Peyer's patch (tissue), 4 donors: Measurements from ENCODE around the gene TCF19. TPM values are rescaled to one million over a fixed set of nuclear protein-coding genes. Genes with fewer than 3 reads are reported as not detected.
A peak's percentile ranks its signal among the peaks of the same experiment; 100 is the strongest.
"Not testable (repeated sequence)": the region's sequence is repeated elsewhere in the genome, so short reads cannot be mapped to it uniquely, and the experiment has no call there.

Source experiments
- DNase-seq, 3 donors: peaks; one replicate each; pipeline ENCODE4 v3.0.0-alpha.2; 2017 to 2019
- H3K27ac ChIP-seq, 4 donors: fragments of 200-600 bp; sonication (generic); one replicate each; pipeline ENCODE4 v1.5.1; 2016 to 2019
- H3K27me3 ChIP-seq, 2 donors: fragments of 200-600 bp; sonication (generic); one replicate each; pipeline ENCODE4 v1.5.1; 2019
- H3K36me3 ChIP-seq, 3 donors: fragments of 200-600 bp; sonication (generic); one replicate each; pipeline ENCODE4 v1.5.1; 2016 to 2019
- H3K4me1 ChIP-seq, 4 donors: fragments of 200-600 bp; sonication (generic); one replicate each; pipeline ENCODE4 v1.5.1; 2016 to 2019
- H3K4me3 ChIP-seq, 4 donors: fragments of 200-600 bp; sonication (generic); 1 replicate in 3 of 4; 2 replicates in 1 of 4; pipeline ENCODE4 v1.5.1; 2016 to 2019; ENCODE audit warnings: mild to moderate bottlenecking in 1 of 4
- H3K9me3 ChIP-seq, 4 donors: fragments of 200-600 bp; sonication (generic); one replicate each; pipeline ENCODE4 v1.5.1; 2016 to 2019; ENCODE audit warnings: mild to moderate bottlenecking in 1 of 4
- CTCF ChIP-seq, 6 experiments: fragments of 450-650 bp in 4 of 6; fragments of 200-600 bp in 2 of 6; sonication (generic) in 1 of 6; IDR thresholded peaks; one replicate each; pipeline ENCODE4 v1.5.1; 2017 to 2019; ENCODE audit warnings: antibody characterized with exemption in 6 of 6, mild to moderate bottlenecking in 3 of 6, moderate library complexity in 1 of 6
- POLR2A ChIP-seq, 2 donors: fragments of 450-650 bp; IDR thresholded peaks; one replicate each; pipeline ENCODE4 v1.5.1; 2017; ENCODE audit warnings: antibody characterized with exemption in 2 of 2, mild to moderate bottlenecking in 2 of 2, moderate library complexity in 2 of 2
- total RNA-seq, 4 donors: library from RNA; depleted of rRNA; stranded (reverse); fragments of >200 nt; gene quantifications; one replicate each; pipeline ENCODE4 v1.1.0, GENCODE V29; 2016

Gene TCF19
- total RNA-seq, 4 donors from 2014 or later: 4.0 to 28.9 (median 7.1) TPM

GRCh38 chr6:31194061-31194834 is 35.9 kb downstream of the TCF19 start:
- Histone ChIP-seq H3K4me3 (no peak overlapping the region), H3K27ac (no peak overlapping the region), H3K27me3 (no peaks in the 10 kb centered on the region), H3K36me3 (no peaks in the 10 kb centered on the region), H3K4me1 (peaks cover 0 to 8% (median 4%) of the 10 kb centered on the region in 4 donors), H3K9me3 (no peaks in the 10 kb centered on the region)
- DNase-seq: peak in 1 of 3 donors; percentile 18
- TF ChIP-seq CTCF (IDR thresholded peaks at IDR 0.05) (no peak), POLR2A (IDR thresholded peaks at IDR 0.05) (no peak)

- H3K9me3 ChIP-seq, H3K27me3 ChIP-seq, H3K36me3 ChIP-seq, H3K27ac ChIP-seq, H3K4me3 ChIP-seq: not testable (repeated sequence)
- DNase-seq: peak in 1 of 3 donors; percentile 48
- peaks cover 0 to 14% (median 5%) of the 10 kb centered on the region in 4 donors for H3K4me1 ChIP-seq
Observed at GRCh38 chr6:31195308-31195979, 37.1 kb downstream of the TCF19 start.

GRCh38 chr6:31196251-31197022 is 38.0 kb downstream of the TCF19 start:
- H3K36me3 ChIP-seq, H3K9me3 ChIP-seq, H3K27me3 ChIP-seq: not testable (repeated sequence)
- H3K4me1 ChIP-seq: peaks cover 0 to 14% (median 5%) of the 10 kb centered on the region in 4 donors
- H3K27ac ChIP-seq: peak overlapping the region; percentile 93 to 96 (median 96)
- DNase-seq: peak in 1 of 3 donors; percentile 50
- H3K4me3 ChIP-seq: peak overlapping the region; percentile 52 to 76 (median 62)

- TF ChIP-seq CTCF (IDR thresholded peaks at IDR 0.05): no peak
- TF ChIP-seq POLR2A (IDR thresholded peaks at IDR 0.05): peak; percentile 57 to 64
- H3K4me3 ChIP-seq: peak overlapping the region; percentile 52 to 76 (median 62)
- peak; percentile 95 to 98 (median 96) for DNase-seq
Observed at GRCh38 chr6:31197559-31198305, 39.3 kb downstream of the TCF19 start.

GRCh38 chr6:31199105-31199452 is 40.7 kb downstream of the TCF19 start:
- not testable (repeated sequence) for H3K36me3 ChIP-seq, H3K27me3 ChIP-seq, DNase-seq, H3K9me3 ChIP-seq
- Histone ChIP-seq H3K4me1 (peaks cover 0 to 32% (median 15%) of the 10 kb centered on the region in 4 donors), H3K27ac (peak overlapping the region; percentile 93 to 96 (median 96)), H3K4me3 (peak overlapping the region in 3 of 4 donors; percentile 52 to 67 (median 57))

More at GRCh38 chr6:31197559-31198305, 39.3 kb downstream of the TCF19 start:
- H3K27me3 ChIP-seq: no peaks in the 10 kb centered on the region
- H3K4me1 ChIP-seq: peaks cover 0 to 23% (median 12%) of the 10 kb centered on the region in 4 donors
- H3K9me3 ChIP-seq: no peaks in the 10 kb centered on the region
- peak overlapping the region; percentile 93 to 96 (median 96) for H3K27ac ChIP-seq
- no peaks in the 10 kb centered on the region for H3K36me3 ChIP-seq

- Histone ChIP-seq H3K4me1 (peaks cover 0 to 46% (median 12%) of the 10 kb centered on the region in 4 donors), H3K9me3 (no peaks in the 10 kb centered on the region), H3K4me3 (peak overlapping the region in 1 of 4 donors; percentile 14), H3K27me3 (no peaks in the 10 kb centered on the region), H3K36me3 (no peaks in the 10 kb centered on the region), H3K27ac (peak overlapping the region; percentile 83 to 90 (median 89))
- DNase-seq: peak in 1 of 3 donors; percentile 54
- no peak for TF ChIP-seq CTCF (IDR thresholded peaks at IDR 0.05)
- TF ChIP-seq POLR2A (IDR thresholded peaks at IDR 0.05): no peak
Observed at GRCh38 chr6:31202259-31203166, 44.1 kb downstream of the TCF19 start.
